Neural cell (in vitro differentiated cells): ENCODE results near the gene HTRA2. TPM values are rescaled to one million over a fixed set of nuclear protein-coding genes. Genes with fewer than 3 reads are reported as not detected.

ENCODE experiments used
- H2AFZ ChIP-seq: fragments of 200-600, 300-800 bp; sonication (generic), shearing (Covaris generic); 2 replicates; pipeline ENCODE4 v1.6.0; 2014; ENCODE audit warnings: low read depth, mild to moderate bottlenecking, antibody characterized with exemption, low read length, moderate library complexity
- H3F3A ChIP-seq: fragments of 200-600 bp; shearing (Covaris generic); 2 replicates; pipeline ENCODE4 v1.6.1; 2016; ENCODE audit warnings: mild to moderate bottlenecking, moderate library complexity, mixed read lengths, antibody characterized with exemption, low read length; ENCODE audit not compliant: insufficient read depth, poor library complexity, severe bottlenecking
- H3K27ac ChIP-seq: fragments of 200-600, 300-800 bp; sonication (generic), shearing (Covaris generic); 2 replicates; pipeline ENCODE4 v1.5.1; 2014; ENCODE audit warnings: mild to moderate bottlenecking, low read length, moderate library complexity
- H3K27me3 ChIP-seq: fragments of 300-800, 200-600 bp; sonication (generic), shearing (Covaris generic); 2 replicates; pipeline ENCODE4 v1.6.0; 2014; ENCODE audit warnings: mild to moderate bottlenecking, low read depth, low read length, moderate library complexity; ENCODE audit not compliant: insufficient read depth
- H3K36me3 ChIP-seq: fragments of 300-800, 200-600 bp; sonication (generic), shearing (Covaris generic); 2 replicates; pipeline ENCODE4 v1.5.1; 2014; ENCODE audit warnings: mild to moderate bottlenecking, antibody characterized with exemption, low read length, moderate library complexity; ENCODE audit not compliant: insufficient read depth
- H3K4me2 ChIP-seq: fragments of 300-800, 200-600 bp; sonication (generic), shearing (Covaris generic); 2 replicates; pipeline ENCODE4 v1.6.0; 2014; ENCODE audit warnings: mild to moderate bottlenecking, low read length
- H3K4me3 ChIP-seq: fragments of 300-800, 200-600 bp; sonication (generic), shearing (Covaris generic); 2 replicates; pipeline ENCODE4 v1.5.1; 2014; ENCODE audit warnings: mild to moderate bottlenecking, low read length, moderate library complexity
- H3K79me2 ChIP-seq: fragments of 200-600 bp; shearing (Covaris generic); replicated peaks from 2 replicates; pipeline ENCODE4 v1.6.0; 2014; ENCODE audit warnings: mild to moderate bottlenecking, low read length, moderate library complexity; ENCODE audit not compliant: insufficient read depth
- H3K9ac ChIP-seq: fragments of 300-800, 200-600 bp; sonication (generic), shearing (Covaris generic); 2 replicates; pipeline ENCODE4 v1.6.1; 2016; ENCODE audit warnings: mild to moderate bottlenecking, low read length, mixed read lengths
- H3K9me2 ChIP-seq: fragments of 200-600 bp; shearing (Covaris generic); 2 replicates; pipeline ENCODE4 v1.6.1; 2016; ENCODE audit warnings: mild to moderate bottlenecking, low read length, mixed read lengths; ENCODE audit not compliant: insufficient read depth
- H3K9me3 ChIP-seq: fragments of 200-600, 300-800 bp; sonication (generic), shearing (Covaris generic); 2 replicates; pipeline ENCODE4 v1.6.1; 2016; ENCODE audit warnings: mild to moderate bottlenecking, mixed run types, low read length, moderate library complexity, mixed read lengths
- H4K20me1 ChIP-seq: fragments of 200-600 bp; shearing (Covaris generic); 2 replicates; pipeline ENCODE4 v1.6.1; 2016; ENCODE audit warnings: mild to moderate bottlenecking, mixed run types; ENCODE audit not compliant: insufficient read depth
- CTCF ChIP-seq: fragments of 450-650 bp; IDR thresholded peaks from 2 replicates; pipeline ENCODE4 v1.5.1; 2014; ENCODE audit warnings: antibody characterized with exemption, mild to moderate bottlenecking, moderate library complexity; ENCODE audit not compliant: poor library complexity, severe bottlenecking
- EP300 ChIP-seq: fragments of 450-650 bp; conservative IDR thresholded peaks from 2 replicates; pipeline ENCODE4 v1.6.1; 2014; ENCODE audit warnings: antibody characterized with exemption, mild to moderate bottlenecking, moderate library complexity; ENCODE audit not compliant: poor library complexity, severe bottlenecking
- EZH2 ChIP-seq: fragments of 200-600, 300-800 bp; shearing (Covaris generic), sonication (generic); IDR thresholded peaks from 2 replicates; pipeline ENCODE4 v1.6.1; 2014; ENCODE audit warnings: antibody characterized with exemption, low read length, borderline replicate concordance, mild to moderate bottlenecking; ENCODE audit not compliant: insufficient read depth, poor library complexity, severe bottlenecking
- MXI1 ChIP-seq: fragments of 450-650 bp; conservative IDR thresholded peaks from 2 replicates; pipeline ENCODE4 v1.6.1; 2014; ENCODE audit warnings: antibody characterized with exemption, mild to moderate bottlenecking; ENCODE audit not compliant: poor library complexity, severe bottlenecking
- POLR2AphosphoS5 ChIP-seq: IDR thresholded peaks from 2 replicates; pipeline ENCODE4 v1.6.1; 2012
- RAD21 ChIP-seq: fragments of 450-650 bp; conservative IDR thresholded peaks from 2 replicates; pipeline ENCODE4 v1.6.1; 2014; ENCODE audit warnings: antibody characterized with exemption, mild to moderate bottlenecking, moderate library complexity
- SMC3 ChIP-seq: fragments of 450-650 bp; conservative IDR thresholded peaks from 2 replicates; pipeline ENCODE4 v1.6.1; 2014; ENCODE audit warnings: antibody characterized with exemption, mild to moderate bottlenecking, moderate library complexity; ENCODE audit not compliant: poor library complexity
- TAF1 ChIP-seq: IDR thresholded peaks from 2 replicates; pipeline ENCODE4 v1.6.1; 2012; ENCODE audit warnings: low read depth
- polyA plus RNA-seq: library from polyadenylated mRNA; depleted of rRNA; stranded (reverse); fragments of >200 nt; gene quantifications from 2 replicates; pipeline ENCODE4 v1.2.3, GENCODE V29; 2014
- TF ChIP-seq, protein P1 (sequence below): IDR thresholded peaks from 2 replicates; pipeline ENCODE4 v1.6.1; 2012; ENCODE audit warnings: borderline replicate concordance

The HTRA2 gene
- polyA plus RNA-seq, 1 donor from 2014 or later, result 126 TPM

- H3K79me2 ChIP-seq, result no peaks in the 10 kb centered on the region
- no peak overlapping the region for H2AFZ ChIP-seq
- H4K20me1 ChIP-seq, result no peaks in the 10 kb centered on the region
- H3F3A ChIP-seq, result no peaks in the 10 kb centered on the region
- H3K36me3 ChIP-seq, result no peaks in the 10 kb centered on the region
- H3K9ac ChIP-seq, result no peak overlapping the region
- H3K27me3 ChIP-seq, result no peaks in the 10 kb centered on the region
- no peak for TF ChIP-seq RAD21
- no peak for TF ChIP-seq SMC3
- TF ChIP-seq, protein P1, sequence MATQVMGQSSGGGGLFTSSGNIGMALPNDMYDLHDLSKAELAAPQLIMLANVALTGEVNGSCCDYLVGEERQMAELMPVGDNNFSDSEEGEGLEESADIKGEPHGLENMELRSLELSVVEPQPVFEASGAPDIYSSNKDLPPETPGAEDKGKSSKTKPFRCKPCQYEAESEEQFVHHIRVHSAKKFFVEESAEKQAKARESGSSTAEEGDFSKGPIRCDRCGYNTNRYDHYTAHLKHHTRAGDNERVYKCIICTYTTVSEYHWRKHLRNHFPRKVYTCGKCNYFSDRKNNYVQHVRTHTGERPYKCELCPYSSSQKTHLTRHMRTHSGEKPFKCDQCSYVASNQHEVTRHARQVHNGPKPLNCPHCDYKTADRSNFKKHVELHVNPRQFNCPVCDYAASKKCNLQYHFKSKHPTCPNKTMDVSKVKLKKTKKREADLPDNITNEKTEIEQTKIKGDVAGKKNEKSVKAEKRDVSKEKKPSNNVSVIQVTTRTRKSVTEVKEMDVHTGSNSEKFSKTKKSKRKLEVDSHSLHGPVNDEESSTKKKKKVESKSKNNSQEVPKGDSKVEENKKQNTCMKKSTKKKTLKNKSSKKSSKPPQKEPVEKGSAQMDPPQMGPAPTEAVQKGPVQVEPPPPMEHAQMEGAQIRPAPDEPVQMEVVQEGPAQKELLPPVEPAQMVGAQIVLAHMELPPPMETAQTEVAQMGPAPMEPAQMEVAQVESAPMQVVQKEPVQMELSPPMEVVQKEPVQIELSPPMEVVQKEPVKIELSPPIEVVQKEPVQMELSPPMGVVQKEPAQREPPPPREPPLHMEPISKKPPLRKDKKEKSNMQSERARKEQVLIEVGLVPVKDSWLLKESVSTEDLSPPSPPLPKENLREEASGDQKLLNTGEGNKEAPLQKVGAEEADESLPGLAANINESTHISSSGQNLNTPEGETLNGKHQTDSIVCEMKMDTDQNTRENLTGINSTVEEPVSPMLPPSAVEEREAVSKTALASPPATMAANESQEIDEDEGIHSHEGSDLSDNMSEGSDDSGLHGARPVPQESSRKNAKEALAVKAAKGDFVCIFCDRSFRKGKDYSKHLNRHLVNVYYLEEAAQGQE, result no peak
- no peak for TF ChIP-seq CTCF
- TF ChIP-seq TAF1, result no peak
- no peak for TF ChIP-seq MXI1
- H3K9me2 ChIP-seq, result no peaks in the 10 kb centered on the region
- no peak overlapping the region for H3K27ac ChIP-seq
- no peak overlapping the region for H3K4me3 ChIP-seq
- no peaks in the 10 kb centered on the region for H3K9me3 ChIP-seq
- H3K4me2 ChIP-seq, result no peak overlapping the region
Observed at GRCh38 chr2:74577448-74577847, 47.7 kb downstream of the HTRA2 start.

GRCh38 chr2:74578408-74578807 lies 48.7 kb downstream of the HTRA2 start:
- Histone ChIP-seq H3K9me3 (no peaks in the 10 kb centered on the region), H3K79me2 (no peaks in the 10 kb centered on the region), H4K20me1 (no peaks in the 10 kb centered on the region), H3K36me3 (no peaks in the 10 kb centered on the region), H3K4me3 (no peak overlapping the region), H2AFZ (no peak overlapping the region), H3K27ac (no peak overlapping the region), H3F3A (no peaks in the 10 kb centered on the region), H3K9ac (no peak overlapping the region), H3K9me2 (no peaks in the 10 kb centered on the region), H3K27me3 (no peaks in the 10 kb centered on the region), H3K4me2 (no peak overlapping the region)
- TF ChIP-seq SMC3 (no peak), EZH2 (no peak), CTCF (no peak), RAD21 (no peak), EP300 (no peak), POLR2AphosphoS5 (no peak), TAF1 (no peak), MXI1 (no peak)
- TF ChIP-seq, protein P1, result no peak
